HG02759 (cell line): ENCODE data around the gene GALNT7.

ENCODE experiments used
- ATAC-seq: cut with Tn5 transposase; IDR thresholded peaks from one replicate; pipeline ENCODE4 v1.9.1; 2021; ENCODE audit warnings: mild to moderate bottlenecking, moderate library complexity; ENCODE audit not compliant: unreplicated experiment

The GALNT7 gene

DNA sequence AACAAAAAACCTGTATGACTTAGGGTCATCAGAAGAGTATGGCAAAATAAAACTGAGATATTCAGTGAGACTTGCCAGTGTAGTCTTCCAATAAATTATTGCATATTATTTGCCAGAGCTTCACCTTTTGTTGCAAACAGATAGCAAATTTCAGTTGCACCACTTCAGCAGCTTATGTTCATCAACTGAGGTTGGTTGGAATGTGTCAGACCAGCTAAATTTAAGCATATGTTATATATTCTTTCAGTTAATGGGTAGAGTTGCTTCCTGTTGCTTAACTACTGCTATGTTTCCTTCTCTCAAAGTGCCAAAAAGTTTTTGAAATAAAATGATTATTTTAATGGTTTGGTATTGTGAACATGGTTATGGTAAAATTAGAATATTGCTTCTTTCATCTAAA, 61.5 kb downstream of the GALNT7 start:
- no peak for ATAC-seq

DNA sequence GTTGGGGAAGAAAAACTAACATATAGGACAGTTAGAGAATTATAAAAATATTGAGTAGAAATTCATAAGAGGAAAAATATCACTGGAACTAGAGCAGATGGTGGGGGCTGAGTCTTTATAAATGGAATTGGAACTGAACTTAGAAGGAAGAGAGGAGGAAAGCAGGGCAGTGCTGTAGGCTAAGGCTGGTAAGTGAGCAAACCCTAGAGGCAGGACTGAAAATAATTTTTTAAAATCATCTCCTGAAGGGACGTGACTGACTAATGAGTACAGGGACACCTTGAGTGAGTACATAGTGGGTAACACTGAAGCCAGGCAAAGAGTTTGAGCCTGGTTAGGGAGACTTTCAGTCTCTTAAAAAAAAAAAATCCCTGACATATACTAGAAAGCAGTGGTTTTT, 63.3 kb downstream of the GALNT7 start:
- ATAC-seq: no peak

DNA sequence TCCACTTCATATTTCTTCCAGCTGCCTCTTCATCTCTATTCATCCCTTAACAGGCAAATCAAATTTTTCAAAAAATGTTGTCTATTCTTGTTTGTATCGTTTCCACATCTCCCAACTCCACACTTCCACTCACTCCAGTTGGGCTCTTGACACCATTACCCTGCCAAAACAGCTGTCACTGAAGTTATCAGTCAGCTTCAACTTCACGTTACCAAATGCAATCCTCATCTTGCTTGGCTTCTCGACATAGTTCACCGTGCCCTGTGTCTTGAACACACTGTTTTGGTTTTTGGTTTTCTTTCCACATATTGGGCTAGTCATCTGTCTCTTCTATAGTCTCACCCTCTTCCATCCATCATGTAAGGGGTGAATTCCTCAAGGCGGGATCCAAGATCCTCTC, 65.2 kb downstream of the GALNT7 start:
- ATAC-seq: no peak

DNA sequence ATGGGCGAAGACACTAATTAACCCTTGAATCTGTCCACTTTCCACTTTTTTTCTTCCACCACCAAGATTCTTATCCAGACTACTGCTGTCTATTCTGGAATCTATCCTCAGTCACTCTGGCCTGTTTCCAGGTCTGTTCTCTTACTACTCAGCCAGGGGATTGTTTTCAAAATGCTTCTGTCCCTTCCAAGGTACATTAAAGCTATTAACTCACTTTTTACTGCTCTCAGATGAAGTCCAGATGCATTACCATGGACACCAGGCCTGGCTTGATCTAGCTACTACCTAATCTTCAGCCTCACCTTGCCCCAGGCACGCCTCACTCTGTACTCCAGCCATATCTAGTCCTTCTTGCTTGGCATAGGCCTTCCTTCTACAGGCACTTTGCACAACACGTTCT, 66.4 kb downstream of the GALNT7 start:
- ATAC-seq: no peak

DNA sequence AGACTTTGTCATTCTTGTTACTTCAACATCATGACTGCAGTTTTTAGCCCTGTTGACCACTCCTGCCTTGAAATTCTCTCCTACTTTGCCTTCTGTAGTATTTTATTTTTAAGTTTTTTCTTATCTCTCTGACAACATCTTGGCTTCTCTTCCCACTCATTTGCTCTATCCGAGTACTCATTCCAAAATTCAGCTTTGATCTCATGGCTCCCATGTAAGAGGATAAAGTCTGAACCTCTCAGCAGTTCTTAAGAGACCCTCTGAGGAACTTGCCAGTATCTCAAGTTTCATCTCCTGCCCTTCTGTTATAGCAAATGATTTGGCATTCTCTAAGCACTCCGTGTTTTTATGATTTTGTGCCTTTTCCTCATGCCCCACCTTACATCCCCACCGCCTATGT, 67.7 kb downstream of the GALNT7 start:
- no peak for ATAC-seq

DNA sequence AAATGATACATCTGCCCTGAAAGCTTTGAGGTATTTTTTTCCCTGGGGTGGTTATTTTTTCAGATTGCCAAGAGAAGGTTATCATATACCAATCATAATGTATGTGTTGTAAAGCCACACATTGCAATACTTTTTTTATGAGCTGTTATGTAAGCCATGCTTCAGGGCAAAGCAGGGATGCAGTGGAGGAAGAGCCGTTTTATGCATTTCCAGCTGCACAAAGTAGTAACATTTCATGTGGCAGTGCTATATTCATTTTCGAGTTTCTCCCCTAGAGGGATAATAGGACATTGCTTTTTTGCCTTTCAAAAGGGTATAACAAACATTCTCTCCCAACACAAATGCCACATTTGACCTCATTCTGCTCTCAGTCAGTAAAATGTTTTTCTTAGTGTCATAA, 68.5 kb downstream of the GALNT7 start:
- no peak for ATAC-seq

DNA sequence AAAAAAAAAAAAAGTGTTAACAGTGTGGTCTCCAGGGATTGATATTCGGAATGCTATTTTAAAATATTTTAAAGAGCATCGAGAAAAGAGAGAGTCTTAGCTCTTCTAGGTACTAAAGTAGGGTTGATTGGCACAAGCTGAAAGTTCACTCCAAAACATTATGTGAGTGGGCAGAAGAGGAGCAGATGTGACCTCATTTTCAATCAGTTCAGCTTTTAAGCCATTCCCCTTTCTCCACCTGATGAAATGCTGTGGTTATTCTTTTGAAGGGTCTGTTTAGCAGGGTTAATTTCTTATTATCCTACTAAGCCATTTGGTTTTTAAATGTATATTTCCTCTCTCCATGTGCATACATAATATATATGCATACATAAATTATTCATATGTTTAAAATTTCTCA, 69.2 kb downstream of the GALNT7 start:
- no peak for ATAC-seq

DNA sequence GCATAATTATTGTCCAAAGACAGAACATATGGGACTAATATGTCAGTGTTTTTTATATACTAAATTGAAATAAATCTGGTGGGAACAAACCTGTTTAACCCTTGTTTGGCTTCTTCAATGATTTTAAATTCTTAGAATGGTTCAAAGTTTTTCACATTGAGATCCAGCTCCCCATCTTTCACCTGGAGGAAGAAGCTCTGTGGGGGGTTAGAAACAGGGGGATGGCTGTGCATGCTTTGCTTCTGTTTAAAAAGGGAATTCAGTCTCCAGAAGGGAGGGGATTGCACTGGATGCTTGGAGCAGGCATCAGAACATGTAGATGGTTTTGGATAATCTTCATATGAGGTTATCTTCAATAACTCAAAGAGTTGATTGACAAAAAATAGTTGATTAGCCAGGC, 72.1 kb downstream of the GALNT7 start:
- no peak for ATAC-seq

DNA sequence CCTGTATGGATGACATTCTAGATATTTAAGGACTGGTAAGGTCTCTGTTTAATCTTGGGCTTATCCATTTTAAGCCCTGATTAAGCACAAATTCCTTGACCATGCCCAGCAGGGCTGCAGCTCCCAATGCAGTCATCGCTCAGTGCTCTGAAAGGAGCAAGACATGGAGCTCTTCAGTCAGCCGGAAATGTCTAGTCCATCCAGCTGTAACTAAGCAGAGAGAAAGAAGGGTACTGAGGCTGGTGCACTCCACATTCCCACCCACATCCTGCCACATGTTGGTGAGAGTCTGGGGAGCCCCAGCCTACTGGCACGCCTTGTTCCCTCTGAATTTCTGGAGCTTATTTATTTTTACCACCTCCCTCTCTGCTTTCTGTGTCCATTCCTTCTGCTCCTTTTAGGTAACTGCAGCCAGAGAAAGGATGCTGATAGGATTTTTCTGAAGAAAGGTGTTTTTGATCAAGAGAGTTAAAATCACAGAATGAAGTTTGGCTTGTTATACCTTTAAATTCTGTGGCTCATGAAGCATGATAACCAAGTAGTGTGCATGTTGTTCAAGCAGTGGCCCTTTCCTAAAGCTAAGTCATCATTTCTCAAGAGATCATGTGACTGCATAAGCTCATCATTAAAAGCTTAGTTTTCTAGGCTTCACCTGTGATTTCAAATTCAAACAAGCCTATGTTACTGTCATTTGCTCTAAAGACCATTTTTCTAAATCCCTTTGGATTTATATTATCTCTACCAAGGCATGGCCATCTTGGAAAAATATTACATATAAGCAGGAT, 74.0 kb downstream of the GALNT7 start:
- no peak for ATAC-seq

DNA sequence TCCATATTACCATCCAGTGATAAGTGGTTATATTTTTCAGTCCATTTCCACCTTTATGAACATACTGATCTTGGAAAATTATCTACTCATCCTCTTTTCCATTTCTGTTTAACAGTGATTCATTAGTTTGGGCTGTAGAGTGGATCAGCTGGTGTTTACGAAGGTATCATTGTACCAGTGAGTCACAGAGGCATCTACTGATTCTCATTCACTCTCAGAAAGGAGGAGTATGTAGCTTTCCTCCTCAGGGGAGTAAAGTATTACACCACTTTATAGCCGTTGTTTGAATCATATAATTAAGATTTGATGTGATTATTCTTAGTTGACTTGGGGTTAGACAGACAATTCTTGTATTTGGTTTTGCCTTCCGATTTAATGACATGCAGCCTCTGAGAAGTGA, 74.7 kb downstream of the GALNT7 start:
- no peak for ATAC-seq

DNA sequence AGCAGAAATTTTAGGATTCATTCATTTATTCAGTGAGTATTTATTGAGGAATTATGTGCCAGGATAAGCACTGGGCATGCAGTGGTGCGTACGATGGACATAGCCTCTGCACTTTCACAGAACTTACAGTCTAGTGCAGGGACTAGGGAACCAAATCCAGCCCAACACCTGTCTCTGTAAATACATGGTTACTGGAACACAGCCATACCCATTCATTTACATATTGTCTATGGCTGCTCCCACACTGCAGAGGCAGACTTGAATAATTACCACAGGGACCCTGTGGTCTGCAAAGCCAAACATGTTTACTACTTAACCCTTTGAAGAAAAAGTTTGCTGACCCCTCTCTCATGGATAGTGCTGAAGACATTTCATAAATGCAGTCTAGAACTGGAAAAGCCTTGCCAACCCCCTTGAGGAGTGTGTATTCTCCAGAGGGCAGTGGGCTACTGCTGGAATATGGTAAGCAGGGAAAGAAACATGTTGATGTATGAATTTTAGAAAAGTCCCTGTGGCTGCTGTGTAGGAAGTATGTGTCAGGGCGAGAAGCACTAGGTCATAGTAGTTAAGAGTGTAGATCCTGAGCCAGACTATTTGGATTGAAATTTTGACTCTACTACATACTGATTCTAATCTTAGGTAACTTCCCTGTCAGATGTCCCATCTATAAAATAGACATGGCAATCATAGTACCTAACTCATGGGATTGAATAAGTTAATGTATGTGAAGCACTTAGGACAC, 75.5 kb downstream of the GALNT7 start:
- ATAC-seq: peak; percentile 78

DNA sequence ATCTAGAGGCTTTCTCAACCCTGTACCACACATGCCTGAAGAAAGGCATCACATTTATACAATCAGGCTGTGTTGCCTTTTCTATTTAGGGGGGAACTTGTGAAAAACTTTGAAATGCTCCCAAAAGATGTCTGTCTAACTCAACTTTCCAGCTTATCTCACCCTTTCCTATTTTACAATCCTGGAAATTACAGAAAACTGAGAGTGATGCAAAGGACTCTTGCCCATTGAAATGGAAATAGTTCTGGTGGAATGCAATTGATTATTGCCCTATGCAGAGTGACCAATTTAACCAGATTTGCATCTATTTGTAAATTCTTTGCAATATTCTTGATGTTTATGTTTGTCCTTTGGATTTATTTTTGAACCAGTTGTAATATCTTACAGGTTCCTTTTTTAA, 77.3 kb downstream of the GALNT7 start:
- no peak for ATAC-seq

DNA sequence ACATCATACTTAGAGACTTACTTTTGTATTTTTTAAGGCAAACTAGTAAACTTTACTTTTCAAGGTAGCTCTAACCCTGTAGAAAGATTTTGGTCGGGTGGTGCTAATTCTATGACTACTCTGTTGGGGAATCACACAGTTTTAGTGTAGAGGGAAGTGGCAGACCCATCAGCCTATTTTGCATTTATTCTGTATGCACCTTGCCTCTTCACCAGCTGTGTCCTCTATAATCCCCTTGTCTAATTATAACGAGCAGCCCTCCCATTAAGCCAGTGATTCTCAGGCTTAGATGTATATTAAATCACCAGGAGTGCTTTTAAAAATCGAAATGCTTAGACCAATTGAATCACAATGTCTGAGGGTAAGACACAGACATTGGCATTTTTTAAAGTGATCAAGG, 78.1 kb downstream of the GALNT7 start:
- ATAC-seq: peak; percentile 56

DNA sequence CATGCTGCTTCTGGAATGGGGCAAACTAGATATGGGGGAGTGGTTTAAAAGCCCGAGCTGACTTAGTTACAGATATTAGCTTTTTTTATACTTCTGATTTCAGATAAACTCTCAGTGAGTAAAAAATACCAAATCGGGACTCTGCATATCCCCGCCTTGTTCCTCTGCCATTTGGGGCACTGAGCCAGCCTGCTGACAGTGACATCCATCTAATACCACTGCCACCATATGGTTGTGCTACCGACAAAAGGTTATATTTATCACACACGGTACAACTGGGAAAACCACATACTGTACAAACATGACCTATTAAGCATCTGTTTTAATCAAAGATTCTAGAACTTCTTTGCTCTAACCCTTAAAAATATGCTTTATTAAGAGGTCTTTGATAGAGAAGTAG, 78.7 kb downstream of the GALNT7 start:
- no peak for ATAC-seq

DNA sequence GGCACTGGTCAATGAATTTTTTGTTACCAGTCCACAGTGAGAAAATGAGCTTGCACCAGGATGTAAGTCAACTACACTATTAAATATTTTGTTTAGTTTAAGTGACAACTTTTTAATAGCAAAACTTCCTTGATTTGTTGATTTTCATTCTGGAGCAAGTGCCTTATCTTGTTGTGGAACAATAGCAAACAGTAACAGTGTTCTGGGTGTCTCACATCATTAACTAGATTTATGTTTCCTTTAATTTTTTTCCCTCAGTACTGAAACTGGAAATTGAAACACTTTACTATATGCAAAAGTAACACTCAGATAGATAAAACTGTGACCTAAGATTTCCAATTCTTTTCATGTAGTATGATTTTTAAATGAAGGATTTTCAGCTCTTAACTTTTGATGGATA, 80.1 kb downstream of the GALNT7 start:
- ATAC-seq: no peak

DNA sequence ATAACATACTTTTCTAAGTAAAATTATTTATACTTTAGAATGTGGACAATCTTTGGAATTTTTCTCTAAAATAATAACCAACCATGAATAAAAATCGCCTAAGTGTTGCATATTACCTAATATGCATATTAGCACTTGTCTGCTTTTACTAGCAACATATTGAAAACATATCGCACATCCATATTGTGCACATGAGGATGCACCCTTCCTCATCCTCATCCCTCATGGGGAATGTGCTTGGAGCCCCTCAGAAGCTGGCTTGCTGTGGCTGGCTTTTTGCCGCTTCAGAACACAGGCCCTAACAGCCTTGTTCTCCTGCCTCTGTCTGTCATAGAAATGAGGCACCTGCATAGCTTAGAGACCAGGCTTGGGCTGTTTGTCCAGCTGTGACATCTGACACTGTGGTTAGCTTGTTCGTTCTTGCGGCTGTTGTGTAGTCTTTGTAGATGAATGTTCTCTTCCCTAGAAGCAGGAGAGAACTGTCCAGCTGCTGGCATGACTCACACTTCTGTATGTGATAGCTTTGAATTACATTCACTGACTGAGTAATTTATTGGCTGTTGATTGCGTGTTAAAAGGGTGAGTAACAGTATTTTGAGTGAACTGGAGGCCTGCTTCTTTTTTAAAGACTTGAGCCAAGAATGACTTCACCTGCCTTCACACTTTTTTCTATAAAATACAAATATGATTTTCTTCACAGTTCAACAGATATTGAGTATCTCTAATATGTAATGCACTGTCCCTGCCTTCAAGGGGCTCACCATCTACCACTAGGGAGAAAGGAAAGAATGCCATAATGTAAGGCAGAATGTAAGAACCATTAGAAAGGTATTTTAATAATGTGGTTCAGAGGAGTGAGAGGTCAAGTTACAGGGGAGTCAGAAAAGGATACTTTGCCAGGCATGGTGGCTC, 83.7 kb downstream of the GALNT7 start:
- ATAC-seq: peak; percentile 98

DNA sequence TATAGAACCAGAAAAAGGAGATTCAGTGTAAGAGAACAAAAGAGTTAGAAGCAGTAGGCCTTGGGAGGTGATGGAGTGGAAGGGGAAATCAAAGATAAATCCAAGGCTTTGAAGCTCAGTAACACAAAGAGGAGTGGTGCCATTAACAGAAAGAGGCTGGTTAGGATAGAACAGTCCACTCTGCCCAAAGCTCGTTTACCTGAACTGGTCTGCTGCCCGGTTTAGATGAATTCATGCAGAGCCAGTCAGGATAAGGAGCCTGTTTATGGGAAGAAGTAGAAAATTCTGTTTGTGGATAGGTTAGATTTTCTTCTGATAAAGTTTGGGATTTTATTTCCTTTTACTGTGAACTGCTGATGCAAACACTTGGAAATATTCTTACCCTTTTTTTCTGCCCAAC, 85.0 kb downstream of the GALNT7 start:
- no peak for ATAC-seq

DNA sequence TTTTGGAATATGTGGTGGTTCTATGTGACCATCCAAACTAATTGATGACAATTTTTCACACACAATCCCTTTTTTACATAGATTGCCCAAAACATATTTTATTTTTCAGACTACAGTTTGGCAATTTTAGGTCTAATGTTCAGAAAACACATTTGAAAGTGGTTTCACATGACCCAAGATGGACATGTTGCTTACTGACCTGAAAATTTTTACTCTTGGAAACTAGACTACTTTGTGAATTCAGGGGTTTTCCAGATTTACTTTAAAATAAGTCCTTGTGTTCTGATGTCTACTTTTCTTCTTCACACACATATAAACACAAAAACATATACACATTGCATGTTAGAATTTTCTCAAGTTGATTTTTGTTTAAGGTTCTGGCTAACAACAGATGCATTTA, 86.0 kb downstream of the GALNT7 start:
- ATAC-seq: no peak

DNA sequence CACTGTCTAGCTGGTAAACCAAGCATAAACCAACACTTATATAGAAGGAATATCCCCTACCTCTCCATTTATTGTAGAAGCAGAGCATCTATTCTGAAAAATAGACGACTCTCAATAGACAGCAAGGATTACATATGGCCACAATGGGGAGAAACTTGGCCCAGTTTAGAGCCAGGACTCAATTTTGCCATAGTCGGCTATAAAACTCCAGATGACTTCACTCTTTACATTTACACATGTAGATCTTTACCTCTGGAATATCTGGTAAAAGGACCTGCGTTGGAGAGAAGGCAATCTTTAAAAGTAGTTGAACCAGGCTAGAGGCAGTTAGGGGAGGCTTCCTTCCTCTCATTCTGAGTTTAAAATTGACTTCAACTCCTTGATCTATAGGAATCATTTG, 88.2 kb downstream of the GALNT7 start:
- no peak for ATAC-seq

DNA sequence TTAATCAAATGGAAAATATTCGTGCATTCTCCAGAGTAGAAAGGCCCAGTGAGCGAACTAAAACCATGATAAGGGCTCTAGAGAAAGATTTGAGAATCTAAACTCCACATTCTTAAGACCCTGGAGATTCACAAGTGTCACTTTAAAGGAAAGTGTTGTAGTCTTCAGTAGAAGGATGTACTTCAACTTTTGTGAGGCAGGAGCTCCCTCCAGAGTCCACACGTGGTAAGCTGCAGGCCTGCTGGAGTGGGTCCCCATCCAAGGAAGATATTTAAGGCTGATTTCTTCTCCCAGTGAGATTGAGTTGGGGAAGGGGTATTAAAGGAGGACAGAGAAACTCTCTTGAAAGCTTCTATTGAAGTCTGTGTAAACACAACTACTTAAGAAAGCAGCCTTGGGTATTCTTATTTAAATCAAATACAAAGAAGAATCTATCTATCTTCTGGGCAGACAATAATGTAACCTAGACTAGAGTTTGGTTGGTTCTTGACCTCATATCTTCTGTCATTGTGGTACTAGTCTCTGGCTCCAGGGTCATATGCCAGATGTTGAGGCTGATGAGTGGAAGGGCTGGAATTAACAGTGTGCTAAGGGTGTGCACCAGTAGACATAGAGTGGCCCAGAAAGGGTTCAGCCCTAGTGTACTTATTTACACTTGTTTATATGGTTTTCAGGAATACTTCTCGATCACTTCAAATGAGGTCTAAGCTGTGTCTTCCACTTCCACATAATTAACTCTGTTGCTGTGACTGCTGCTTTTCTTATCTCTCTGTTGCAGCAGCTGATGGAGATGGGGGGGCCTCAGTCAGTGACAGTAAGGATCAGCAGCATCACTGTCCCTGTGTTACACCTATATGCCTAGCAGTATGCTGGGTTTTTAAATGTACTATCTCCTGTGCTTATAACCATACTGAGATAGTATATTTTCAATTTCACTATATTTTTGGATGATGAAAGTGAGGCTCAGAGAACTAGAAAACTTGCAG, 89.4 kb downstream of the GALNT7 start:
- peak; percentile 85 for ATAC-seq
